SJCRH30 (cell line): ENCODE data around the gene ELOB. TPM values are rescaled to one million over a fixed set of nuclear protein-coding genes. Genes with fewer than 3 reads are reported as not detected.
A peak's percentile ranks its signal among the peaks of the same experiment; 100 is the strongest.

Source experiments
- DNase-seq, 2 experiments: peaks; one replicate each; pipeline ENCODE4 v3.0.0-alpha.2; 2015 to 2020
- H3K27ac ChIP-seq: fragments of 250-450 bp; sonication (Bioruptor Pico); 2 replicates; pipeline ENCODE4 v1.5.1; 2020; ENCODE audit warnings: mild to moderate bottlenecking, moderate library complexity
- H3K27me3 ChIP-seq: fragments of 250-450 bp; sonication (Bioruptor Pico); 2 replicates; pipeline ENCODE4 v1.5.1; 2020; ENCODE audit warnings: mild to moderate bottlenecking, moderate library complexity
- H3K36me3 ChIP-seq: fragments of 250-450 bp; sonication (Bioruptor Pico); 2 replicates; pipeline ENCODE4 v1.5.1; 2020; ENCODE audit warnings: mild to moderate bottlenecking, moderate library complexity
- H3K4me1 ChIP-seq: fragments of 250-450 bp; sonication (Bioruptor Pico); 2 replicates; pipeline ENCODE4 v1.5.1; 2020; ENCODE audit warnings: mild to moderate bottlenecking, moderate library complexity
- H3K4me3 ChIP-seq: fragments of 250-450 bp; sonication (Bioruptor Pico); 2 replicates; pipeline ENCODE4 v1.5.1; 2020; ENCODE audit warnings: mild to moderate bottlenecking, moderate library complexity
- H3K9me3 ChIP-seq: fragments of 250-450 bp; sonication (Bioruptor Pico); replicated peaks from 2 replicates; pipeline ENCODE4 v1.5.1; 2020; ENCODE audit warnings: mild to moderate bottlenecking, moderate library complexity
- total RNA-seq: library from RNA; depleted of rRNA; stranded (reverse); fragments of >200 nt; shearing (Covaris generic); gene quantifications from 2 replicates; pipeline ENCODE4 v1.2.3, GENCODE V29; 2014

Gene ELOB
- total RNA-seq, 1 experiment from 2014 or later = 90.5 TPM

- no peak for DNase-seq
- Histone ChIP-seq H3K4me3 (no peak overlapping the region), H3K9me3 (no peaks in the 10 kb centered on the region), H3K27me3 (no peaks in the 10 kb centered on the region), H3K36me3 (no peaks in the 10 kb centered on the region), H3K4me1 (0 out of 2 replicates have a peak, but pooled peaks cover 3% of the 10 kb centered on the region), H3K27ac (no peak overlapping the region)
These were observed 3.2 kb upstream of the ELOB start for GRCh38 chr16:2779978-2780898.

- Histone ChIP-seq H3K27me3 (no peaks in the 10 kb centered on the region), H3K9me3 (no peaks in the 10 kb centered on the region), H3K4me1 (peaks cover 3% of the 10 kb centered on the region; the same call in 1 of the 2 replicates), H3K36me3 (0 out of 2 replicates have a peak, but pooled peaks cover under 1% of the 10 kb centered on the region), H3K27ac (no peak overlapping the region), H3K4me3 (no peak overlapping the region)
- no peak for DNase-seq
These were observed 2.3 kb upstream of the ELOB start for GRCh38 chr16:2779151-2779920.

GRCh38 chr16:2778630-2778958 lies 1.5 kb upstream of the ELOB start:
- no peak for DNase-seq

DNA sequence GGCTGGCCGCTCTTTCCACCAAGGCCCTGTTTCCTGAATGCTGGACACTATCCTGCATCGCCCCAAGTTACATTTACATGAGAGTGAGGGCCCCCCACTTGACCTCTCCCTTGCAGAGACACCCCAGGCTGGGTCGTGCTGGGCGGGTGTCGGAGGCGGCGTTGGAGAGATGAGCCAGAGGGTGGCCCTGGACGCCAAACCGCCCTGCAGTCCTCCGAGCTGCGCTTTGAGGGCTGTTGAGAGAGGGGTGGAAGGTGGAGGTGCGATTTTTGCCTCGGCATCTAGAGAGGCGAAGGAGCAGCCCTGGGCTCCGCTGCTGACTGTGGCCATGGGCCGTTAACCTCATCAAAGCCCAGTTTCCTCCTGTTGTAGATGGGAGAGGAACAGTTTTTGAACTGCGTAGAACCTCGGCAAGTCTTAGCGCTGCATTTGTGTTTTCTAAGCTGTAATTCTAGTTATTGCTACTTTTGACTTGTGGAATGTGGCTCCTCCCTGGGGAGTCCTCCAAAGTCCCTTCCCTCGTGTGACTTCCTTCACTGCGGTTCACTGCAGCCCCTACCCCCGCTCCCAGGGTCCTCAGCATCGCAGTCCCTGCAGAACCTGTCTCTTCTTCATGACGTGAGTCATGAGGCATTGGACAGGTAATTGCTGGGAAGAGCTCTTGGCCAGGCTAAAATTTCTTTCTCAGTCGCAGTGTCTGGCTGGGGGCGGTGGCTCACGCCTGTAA lies 986 bp upstream of the ELOB start:
- Histone ChIP-seq H3K27me3 (no peaks in the 10 kb centered on the region), H3K4me3 (peak overlapping the region; percentile 94), H3K4me1 (peaks cover 8% of the 10 kb centered on the region; the same call in 1 of the 2 replicates), H3K27ac (peak overlapping the region; percentile 99), H3K9me3 (no peaks in the 10 kb centered on the region), H3K36me3 (peaks cover 10% of the 10 kb centered on the region)
- no peak for DNase-seq

More at GRCh38 chr16:2778630-2778958, 1.5 kb upstream of the ELOB start:
- Histone ChIP-seq H3K27me3 (no peaks in the 10 kb centered on the region), H3K36me3 (peaks cover 6% of the 10 kb centered on the region; the same call in 1 of the 2 replicates), H3K27ac (no peak overlapping the region), H3K9me3 (no peaks in the 10 kb centered on the region), H3K4me3 (no peak overlapping the region), H3K4me1 (peaks cover 8% of the 10 kb centered on the region; the same call in 1 of the 2 replicates)

GRCh38 chr16:2776500-2777139 lies 460 bp downstream of the ELOB start:
- Histone ChIP-seq H3K9me3 (no peaks in the 10 kb centered on the region), H3K4me1 (peaks cover 8% of the 10 kb centered on the region; the same call in 1 of the 2 replicates), H3K36me3 (peaks cover 17% of the 10 kb centered on the region), H3K27ac (peak overlapping the region; percentile 48), H3K27me3 (no peaks in the 10 kb centered on the region), H3K4me3 (peak overlapping the region; percentile 94)
- peak; percentile 28 to 29 for DNase-seq

- no peak for DNase-seq
- Histone ChIP-seq H3K4me1 (peaks cover 8% of the 10 kb centered on the region; the same call in 1 of the 2 replicates), H3K4me3 (peak overlapping the region; percentile 94), H3K36me3 (peaks cover 23% of the 10 kb centered on the region), H3K27me3 (no peaks in the 10 kb centered on the region), H3K9me3 (no peaks in the 10 kb centered on the region), H3K27ac (no peak overlapping the region)
These were observed 1.1 kb downstream of the ELOB start for GRCh38 chr16:2775765-2776499.

DNA sequence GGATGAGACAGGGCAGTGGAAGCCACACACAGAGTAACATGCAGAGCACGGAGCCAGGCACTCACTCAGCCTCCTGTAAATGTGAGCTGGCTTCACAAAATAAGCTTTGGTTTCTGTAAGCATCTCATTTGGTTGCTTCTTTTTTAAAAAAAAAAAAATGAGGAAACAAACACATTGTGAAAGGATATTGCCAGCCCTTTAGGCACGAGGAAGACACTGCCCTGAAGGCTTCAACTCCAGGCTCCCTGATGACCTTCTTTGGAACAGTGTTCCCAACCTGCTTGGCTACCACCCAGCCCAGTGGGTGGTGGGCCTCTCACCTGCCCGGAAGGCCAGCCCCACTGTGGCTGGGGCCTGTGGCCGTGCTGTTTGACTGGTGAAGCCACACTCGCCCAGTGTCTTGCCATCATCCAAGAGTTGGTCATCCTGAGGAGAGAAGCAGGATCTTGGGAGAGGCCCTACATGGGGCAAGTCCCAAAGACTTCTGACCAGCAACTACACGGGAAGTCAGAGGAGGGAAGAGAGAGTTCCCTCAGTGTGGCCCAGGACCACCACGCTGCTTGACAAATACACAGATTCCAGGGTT lies 1.9 kb downstream of the ELOB start:
- DNase-seq = no peak
- no peaks in the 10 kb centered on the region for H3K9me3 ChIP-seq
- no peak overlapping the region for H3K4me3 ChIP-seq
- H3K36me3 ChIP-seq = peaks cover 29% of the 10 kb centered on the region
- H3K4me1 ChIP-seq = peaks cover 8% of the 10 kb centered on the region; the same call in 1 of the 2 replicates
- no peaks in the 10 kb centered on the region for H3K27me3 ChIP-seq
- H3K27ac ChIP-seq = no peak overlapping the region

GRCh38 chr16:2774161-2774891 lies 2.8 kb downstream of the ELOB start:
- H3K27me3 ChIP-seq = no peaks in the 10 kb centered on the region
- no peak overlapping the region for H3K4me3 ChIP-seq
- H3K36me3 ChIP-seq = peaks cover 38% of the 10 kb centered on the region
- DNase-seq = peak in 1 of 2 experiments; percentile 26
- H3K27ac ChIP-seq = no peak overlapping the region
- no peaks in the 10 kb centered on the region for H3K9me3 ChIP-seq
- peaks cover 8% of the 10 kb centered on the region; the same call in 1 of the 2 replicates for H3K4me1 ChIP-seq

- H3K4me3 ChIP-seq = no peak overlapping the region
- H3K4me1 ChIP-seq = peaks cover 7% of the 10 kb centered on the region; the same call in 1 of the 2 replicates
- H3K36me3 ChIP-seq = peaks cover 47% of the 10 kb centered on the region
- no peak overlapping the region for H3K27ac ChIP-seq
- H3K9me3 ChIP-seq = no peaks in the 10 kb centered on the region
- H3K27me3 ChIP-seq = no peaks in the 10 kb centered on the region
- DNase-seq = no peak
These were observed 3.7 kb downstream of the ELOB start for GRCh38 chr16:2773188-2773968.

DNA sequence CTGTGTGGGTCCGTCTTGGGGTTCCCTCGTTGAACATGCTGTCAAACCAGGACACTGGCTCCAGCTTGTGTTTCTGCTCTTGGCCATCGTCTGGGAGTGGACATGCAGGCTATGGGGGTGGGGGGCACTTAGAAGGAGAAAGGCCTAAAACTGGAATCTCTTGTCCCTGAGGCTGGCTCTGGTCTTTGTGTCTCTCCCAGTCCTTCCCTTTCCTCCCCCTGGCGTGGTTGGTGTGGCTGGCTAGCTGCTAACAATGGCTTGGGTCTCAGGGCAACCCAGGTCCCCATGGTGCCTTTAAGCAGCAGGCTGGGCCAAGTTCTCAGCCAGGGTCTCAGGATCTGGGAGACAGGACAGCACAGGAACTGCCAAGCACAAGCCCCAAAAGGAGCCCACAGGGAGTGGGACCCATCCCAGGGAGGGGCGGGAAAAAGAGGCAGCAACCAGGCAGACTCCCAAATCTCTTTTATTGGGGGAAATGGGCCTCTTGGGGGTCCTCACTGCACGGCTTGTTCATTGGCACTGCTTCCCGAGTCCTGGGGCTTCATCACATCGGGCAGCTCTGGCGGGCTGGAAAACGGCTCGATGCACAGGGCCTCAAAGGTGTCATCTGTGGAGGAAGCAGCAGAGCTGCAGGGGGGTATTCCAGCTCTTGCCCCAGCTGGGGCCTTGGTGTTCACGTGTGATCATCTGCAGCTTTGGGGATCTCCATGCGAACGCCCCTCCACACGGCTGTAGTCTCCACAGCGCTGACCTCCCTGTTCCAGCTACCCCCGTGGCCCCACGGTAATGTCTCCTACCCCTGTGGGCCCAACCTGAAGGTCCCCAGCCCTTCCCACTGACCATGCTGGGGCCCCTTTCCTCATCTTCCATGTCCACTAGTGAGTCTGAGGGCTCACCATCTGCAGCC lies 5.3 kb downstream of the ELOB start:
- peaks cover 63% of the 10 kb centered on the region for H3K36me3 ChIP-seq

More for the DNA sequence above, 5.3 kb downstream of the ELOB start:
- no peaks in the 10 kb centered on the region for H3K27me3 ChIP-seq
- no peaks in the 10 kb centered on the region for H3K9me3 ChIP-seq
- no peak overlapping the region for H3K27ac ChIP-seq
- no peak for DNase-seq
- no peak overlapping the region for H3K4me3 ChIP-seq
- peaks cover 6% of the 10 kb centered on the region; the same call in 1 of the 2 replicates for H3K4me1 ChIP-seq
